SK-N-SH (cell line): ENCODE measurements around the gene PLAU. TPM values are rescaled to one million over a fixed set of nuclear protein-coding genes. Genes with fewer than 3 reads are reported as not detected.

ENCODE experiments used
- CTCF ChIA-PET: fragments of 300-600, 350-600 bp; formaldehyde crosslinking; extraction: SDS; loops from one replicate; lab custom pipeline; 2021; lab: Yijun Ruan, JAX
- POLR2A ChIA-PET: fragments of 350-600 bp; sonication (Branson Sonifier 250); formaldehyde crosslinking; extraction: SDS; loops from one replicate; lab custom pipeline; 2020; ENCODE audit warnings: antibody characterized with exemption, inconsistent platforms; lab: Yijun Ruan, JAX
- DNase-seq: peaks from one replicate; pipeline ENCODE4 v3.0.0; 2012
- H2AFZ ChIP-seq: fragments of 200-600 bp; sonication (generic); 2 replicates; pipeline ENCODE4 v1.8.1; 2016; ENCODE audit warnings: antibody characterized with exemption, mild to moderate bottlenecking, low read depth
- H3F3A ChIP-seq: fragments of 200-600 bp; sonication (generic); replicated peaks from 2 replicates; pipeline ENCODE3; 2016; ENCODE audit warnings: antibody characterized with exemption, mild to moderate bottlenecking; ENCODE audit not compliant: insufficient read depth
- H3K27ac ChIP-seq, 2 experiments: fragments of 200-500 bp in 1 of 2; fragments of 200-600 bp in 1 of 2; sonication (Bioruptor generic) in 1 of 2; sonication (generic), shearing (Covaris generic) in 1 of 2; 2 replicates each; pipeline versions ENCODE4 v1.5.1 to v1.6.1; 2014 to 2016; ENCODE audit warnings: low read depth in 2 of 2, inconsistent platforms in 1 of 2, low read length in 1 of 2, mild to moderate bottlenecking in 1 of 2, mixed read lengths in 1 of 2
- H3K27me3 ChIP-seq: fragments of 200-600 bp; sonication (generic), shearing (Covaris generic); 2 replicates; pipeline ENCODE4 v1.6.1; 2016; ENCODE audit warnings: mixed run types; ENCODE audit not compliant: insufficient read depth
- H3K36me3 ChIP-seq, 2 experiments: fragments of 200-500 bp in 1 of 2; fragments of 200-600 bp in 1 of 2; sonication (Bioruptor generic) in 1 of 2; sonication (generic) in 1 of 2; replicated peaks in 1 of 2; 2 replicates each; pipeline versions ENCODE3 to v1.5.1; 2014 to 2016; ENCODE audit warnings: low read length in 1 of 2, mild to moderate bottlenecking in 1 of 2; ENCODE audit not compliant: insufficient read depth in 2 of 2, control insufficient read depth in 1 of 2
- H3K4me1 ChIP-seq, 2 experiments: fragments of 200-500 bp in 1 of 2; fragments of 200-600 bp in 1 of 2; sonication (Bioruptor generic) in 1 of 2; sonication (generic), shearing (Covaris generic) in 1 of 2; 2 replicates each; pipeline versions ENCODE4 v1.5.1 to v1.6.1; 2014 to 2016; ENCODE audit warnings: low read depth in 1 of 2, low read length in 1 of 2, mixed run types in 1 of 2; ENCODE audit not compliant: insufficient read depth in 2 of 2, control insufficient read depth in 1 of 2
- H3K4me2 ChIP-seq: fragments of 200-600 bp; sonication (generic), shearing (Covaris generic); 2 replicates; pipeline ENCODE4 v1.6.1; 2017; ENCODE audit warnings: mixed run types
- H3K4me3 ChIP-seq, 2 experiments: fragments of 200-500 bp in 1 of 2; fragments of 200-600 bp in 1 of 2; sonication (Bioruptor generic) in 1 of 2; sonication (generic), shearing (Covaris generic) in 1 of 2; 2 replicates each; pipeline versions ENCODE4 v1.5.1 to v1.8.1; 2014 to 2016; ENCODE audit warnings: low read depth in 2 of 2, inconsistent platforms in 1 of 2, low read length in 1 of 2, mild to moderate bottlenecking in 1 of 2, mixed read lengths in 1 of 2, moderate library complexity in 1 of 2
- H3K79me2 ChIP-seq: fragments of 200-600 bp; sonication (generic); 2 replicates; pipeline ENCODE4 v1.8.1; 2017; ENCODE audit warnings: mild to moderate bottlenecking; ENCODE audit not compliant: insufficient read depth
- H3K9ac ChIP-seq: fragments of 200-600 bp; sonication (generic); 2 replicates; pipeline ENCODE4 v1.6.1; 2017; ENCODE audit warnings: mixed run types
- H3K9me2 ChIP-seq: fragments of 200-600 bp; sonication (generic); 2 replicates; pipeline ENCODE4 v1.6.1; 2017; ENCODE audit warnings: mixed run types
- H3K9me3 ChIP-seq: fragments of 200-600 bp; sonication (generic); 2 replicates; pipeline ENCODE4 v1.6.1; 2017; ENCODE audit warnings: mixed run types, mild to moderate bottlenecking, moderate library complexity
- H4K20me1 ChIP-seq: fragments of 200-600 bp; sonication (generic); 2 replicates; pipeline ENCODE4 v1.6.1; 2017; ENCODE audit warnings: mild to moderate bottlenecking, mixed run types; ENCODE audit not compliant: insufficient read depth
- FOSL2 ChIP-seq: IDR thresholded peaks from 2 replicates; pipeline ENCODE4 v1.4.0; 2012; ENCODE audit warnings: low read depth, mild to moderate bottlenecking, moderate library complexity, borderline replicate concordance
- GABPA ChIP-seq: IDR thresholded peaks from 2 replicates; pipeline ENCODE4 v1.4.0; 2012; ENCODE audit warnings: low read depth, mild to moderate bottlenecking
- GATA2 ChIP-seq: sonication (generic); formaldehyde crosslinking; IDR thresholded peaks from 2 replicates; pipeline ENCODE4 v1.5.0; 2020; ENCODE audit warnings: mild to moderate bottlenecking, missing genetic modification reagents
- MEF2A ChIP-seq: IDR thresholded peaks from 2 replicates; pipeline ENCODE4 v1.4.0; 2012; ENCODE audit warnings: low read depth, borderline replicate concordance
- RXRA ChIP-seq: IDR thresholded peaks from 2 replicates; pipeline ENCODE4 v1.4.0; 2012; ENCODE audit warnings: low read depth, mild to moderate bottlenecking, borderline replicate concordance
- TEAD4 ChIP-seq: IDR thresholded peaks from 2 replicates; pipeline ENCODE4 v1.4.0; 2012; ENCODE audit warnings: mild to moderate bottlenecking, borderline replicate concordance; ENCODE audit not compliant: insufficient read depth
- WGBS: methylation state at CpG from one replicate; pipeline ENCODE4 v1.1.6; 2017; ENCODE audit warnings: low lambda C conversion rate; 5-methylcytosine and 5-hydroxymethylcytosine counted together
- polyA plus RNA-seq, 3 experiments: library from polyadenylated mRNA; depleted of rRNA; stranded (reverse); fragments of >200 nt; gene quantifications; 2 replicates each; pipeline ENCODE4 v1.2.3, GENCODE V29; 2012
- TF ChIP-seq, protein P1 (sequence below): IDR thresholded peaks from 2 replicates; pipeline ENCODE4 v1.4.0; 2012; ENCODE audit warnings: low read depth, borderline replicate concordance
- TF ChIP-seq, protein P2 (sequence below): fragments of 150-350 bp; IDR thresholded peaks from 2 replicates; pipeline ENCODE4 v1.6.1; 2016; ENCODE audit warnings: mild to moderate bottlenecking, low read depth, low read length

The PLAU gene
- polyA plus RNA-seq, 1 of the 3 experiments (the other 2 are of a cell fraction), result 200 TPM

DNA sequence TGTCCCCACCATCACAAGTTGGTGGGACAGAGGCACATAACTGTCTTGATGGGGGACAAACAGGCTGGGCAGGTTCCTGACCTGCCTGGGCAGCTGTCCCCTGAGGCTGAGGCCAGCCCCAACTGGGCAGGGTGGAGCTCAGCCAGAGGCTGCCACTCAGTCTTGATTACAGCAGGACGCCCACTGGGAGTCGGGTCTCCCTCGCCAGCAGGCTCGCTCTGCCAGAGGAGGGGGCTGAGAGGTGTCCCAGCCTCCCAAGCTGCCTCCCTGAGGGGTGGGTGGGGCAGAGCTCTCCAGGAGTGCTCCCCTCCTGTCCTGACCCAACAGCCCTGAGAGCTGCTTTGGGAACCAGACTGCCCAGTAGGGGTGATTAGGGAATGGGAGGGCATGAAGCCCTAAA is 34.8 kb upstream of the PLAU start:
- no peak for TF ChIP-seq RXRA
- TF ChIP-seq, protein P1, sequence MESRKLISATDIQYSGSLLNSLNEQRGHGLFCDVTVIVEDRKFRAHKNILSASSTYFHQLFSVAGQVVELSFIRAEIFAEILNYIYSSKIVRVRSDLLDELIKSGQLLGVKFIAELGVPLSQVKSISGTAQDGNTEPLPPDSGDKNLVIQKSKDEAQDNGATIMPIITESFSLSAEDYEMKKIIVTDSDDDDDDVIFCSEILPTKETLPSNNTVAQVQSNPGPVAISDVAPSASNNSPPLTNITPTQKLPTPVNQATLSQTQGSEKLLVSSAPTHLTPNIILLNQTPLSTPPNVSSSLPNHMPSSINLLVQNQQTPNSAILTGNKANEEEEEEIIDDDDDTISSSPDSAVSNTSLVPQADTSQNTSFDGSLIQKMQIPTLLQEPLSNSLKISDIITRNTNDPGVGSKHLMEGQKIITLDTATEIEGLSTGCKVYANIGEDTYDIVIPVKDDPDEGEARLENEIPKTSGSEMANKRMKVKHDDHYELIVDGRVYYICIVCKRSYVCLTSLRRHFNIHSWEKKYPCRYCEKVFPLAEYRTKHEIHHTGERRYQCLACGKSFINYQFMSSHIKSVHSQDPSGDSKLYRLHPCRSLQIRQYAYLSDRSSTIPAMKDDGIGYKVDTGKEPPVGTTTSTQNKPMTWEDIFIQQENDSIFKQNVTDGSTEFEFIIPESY, result no peak
- no peak for TF ChIP-seq TEAD4
- TF ChIP-seq GATA2 (CRISPR knock-in tag), result no peak
- H4K20me1 ChIP-seq, result peaks cover 19% of the 10 kb centered on the region
- peaks cover 0 to 9% of the 10 kb centered on the region in 2 experiments for H3K36me3 ChIP-seq
- H3K9ac ChIP-seq, result no peak overlapping the region
- H3K9me3 ChIP-seq, result no peaks in the 10 kb centered on the region
- peaks cover 15 to 25% of the 10 kb centered on the region in 2 experiments; a peak in 3 of 4 replicates for H3K4me1 ChIP-seq
- no peak overlapping the region for H3K4me2 ChIP-seq
- WGBS, result no CpG with 5 or more reads among the region's 4 CpGs
- no peak overlapping the region for H3K27ac ChIP-seq
- ChIA-PET CTCF (interaction anchor here (2.1 to 37.3 kb wide), 3 partner anchors 10 to 64 kb away, joined by 5 to 753 read pairs (median 472); no protein-coding TSS in a partner anchor), POLR2A (no interaction called here)
- no peaks in the 10 kb centered on the region for H3K9me2 ChIP-seq
- H2AFZ ChIP-seq, result no peak overlapping the region
- H3K27me3 ChIP-seq, result no peaks in the 10 kb centered on the region
- peaks cover 24% of the 10 kb centered on the region for H3F3A ChIP-seq
- H3K79me2 ChIP-seq, result peaks cover 22% of the 10 kb centered on the region; the same call in 1 of the 2 replicates
- H3K4me3 ChIP-seq, result no peak overlapping the region
- DNase-seq, result no peak

DNA sequence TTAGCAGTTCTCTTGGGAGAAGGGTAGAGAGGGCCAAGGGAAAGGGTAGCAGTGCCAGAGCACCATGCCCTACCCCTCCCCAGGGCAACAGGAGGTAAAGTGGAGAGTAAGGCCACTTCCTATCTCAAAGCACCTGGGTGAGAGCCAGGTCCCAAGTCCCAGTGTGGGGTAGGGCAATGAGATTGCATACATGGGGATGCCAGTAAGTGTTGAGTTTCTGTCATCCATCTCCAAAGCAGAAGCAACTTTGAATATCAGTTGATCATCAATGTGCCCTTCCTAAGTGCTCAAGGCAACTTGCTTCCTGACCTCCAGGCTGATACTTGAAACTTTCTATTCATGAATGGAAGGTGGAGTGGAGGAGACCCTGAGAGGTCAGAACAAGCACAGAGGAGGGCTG is 34.4 kb upstream of the PLAU start:
- Histone ChIP-seq H3F3A (peaks cover 28% of the 10 kb centered on the region), H3K9me2 (no peaks in the 10 kb centered on the region), H3K9me3 (no peaks in the 10 kb centered on the region), H3K4me1 (peaks cover 15 to 22% of the 10 kb centered on the region in 2 experiments; a peak in 3 of 4 replicates), H3K27me3 (no peaks in the 10 kb centered on the region), H3K79me2 (peaks cover 18% of the 10 kb centered on the region; the same call in 1 of the 2 replicates), H3K27ac (no peak overlapping the region), H2AFZ (no peak overlapping the region), H3K36me3 (peaks cover 0 to 8% of the 10 kb centered on the region in 2 experiments), H3K4me2 (peak overlapping the region; percentile 42; the same call in 1 of the 2 replicates), H4K20me1 (peaks cover 16% of the 10 kb centered on the region), H3K4me3 (no peak overlapping the region), H3K9ac (no peak overlapping the region)
- TF ChIP-seq MEF2A, result no peak
- TF ChIP-seq, protein P2, sequence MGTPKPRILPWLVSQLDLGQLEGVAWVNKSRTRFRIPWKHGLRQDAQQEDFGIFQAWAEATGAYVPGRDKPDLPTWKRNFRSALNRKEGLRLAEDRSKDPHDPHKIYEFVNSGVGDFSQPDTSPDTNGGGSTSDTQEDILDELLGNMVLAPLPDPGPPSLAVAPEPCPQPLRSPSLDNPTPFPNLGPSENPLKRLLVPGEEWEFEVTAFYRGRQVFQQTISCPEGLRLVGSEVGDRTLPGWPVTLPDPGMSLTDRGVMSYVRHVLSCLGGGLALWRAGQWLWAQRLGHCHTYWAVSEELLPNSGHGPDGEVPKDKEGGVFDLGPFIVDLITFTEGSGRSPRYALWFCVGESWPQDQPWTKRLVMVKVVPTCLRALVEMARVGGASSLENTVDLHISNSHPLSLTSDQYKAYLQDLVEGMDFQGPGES, result no peak
- no peak for TF ChIP-seq FOSL2
- no peak for TF ChIP-seq GABPA
- no peak for TF ChIP-seq RXRA
- DNase-seq, result no peak
- ChIA-PET CTCF (interaction anchor here (2.1 to 37.3 kb wide), 3 partner anchors 10 to 64 kb away, joined by 5 to 753 read pairs (median 472); no protein-coding TSS in a partner anchor), POLR2A (no interaction called here)
